Caco-2 (cell line): ENCODE data around the gene ADD3. TPM values are rescaled to one million over a fixed set of nuclear protein-coding genes. Genes with fewer than 3 reads are reported as not detected.

Source experiments
- BruUV-seq: library from RNA; stranded (reverse); fragments of 400-500 nt; replicated peaks from 2 replicates; lab custom pipeline; 2021; lab: Mats Ljungman, UMichigan
- CTCF ChIA-PET: fragments of 300-600 bp; sonication (Branson Sonifier 250); formaldehyde crosslinking; loops from one replicate; lab custom pipeline; 2022; ENCODE audit warnings: antibody characterized with exemption; lab: Charles Lee
- POLR2A ChIA-PET: fragments of 300-600 bp; sonication (Branson Sonifier 250); formaldehyde crosslinking; loops from one replicate; lab custom pipeline; 2022; ENCODE audit warnings: antibody characterized with exemption; lab: Charles Lee
- DNase-seq, 2 experiments: peaks; one replicate each; pipeline versions ENCODE4 v3.0.0 to v3.0.0-alpha.2; 2020 to 2022
- H3K27me3 ChIP-seq: replicated peaks from 2 replicates; pipeline ENCODE4 v1.6.0; 2011; ENCODE audit warnings: low read length; ENCODE audit not compliant: control insufficient read depth, insufficient read depth
- H3K36me3 ChIP-seq: 2 replicates; pipeline ENCODE4 v1.5.1; 2011; ENCODE audit warnings: low read length; ENCODE audit not compliant: control insufficient read depth, insufficient read depth
- H3K4me1 ChIP-seq: fragments of 250-450 bp; sonication (Bioruptor Pico); 2 replicates; pipeline ENCODE4 v1.5.1; 2020; ENCODE audit warnings: mild to moderate bottlenecking
- H3K4me3 ChIP-seq: 2 replicates; pipeline ENCODE4 v1.5.1; 2011; ENCODE audit warnings: low read depth, mild to moderate bottlenecking, control low read depth, low read length
- H3K9me3 ChIP-seq: fragments of 250-450 bp; sonication (Bioruptor Pico); 2 replicates; pipeline ENCODE4 v1.5.1; 2020; ENCODE audit warnings: mild to moderate bottlenecking, moderate library complexity
- H3K27ac Mint-ChIP-seq: one replicate; pipeline ENCODE4 v1.8.0; 2022; ENCODE audit warnings: mixed read lengths; ENCODE audit not compliant: unreplicated experiment
- H3K27me3 Mint-ChIP-seq: one replicate; pipeline ENCODE4 v1.8.0; 2022; ENCODE audit warnings: mixed read lengths; ENCODE audit not compliant: insufficient read depth, unreplicated experiment
- H3K36me3 Mint-ChIP-seq: one replicate; pipeline ENCODE4 v1.8.0; 2022; ENCODE audit warnings: mild to moderate bottlenecking, mixed read lengths; ENCODE audit not compliant: insufficient read depth, unreplicated experiment
- H3K4me1 Mint-ChIP-seq: one replicate; pipeline ENCODE4 v1.8.0; 2022; ENCODE audit warnings: low read depth, mixed read lengths; ENCODE audit not compliant: unreplicated experiment
- H3K4me3 Mint-ChIP-seq: one replicate; pipeline ENCODE4 v1.8.0; 2022; ENCODE audit warnings: mild to moderate bottlenecking, moderate library complexity, mixed read lengths; ENCODE audit not compliant: unreplicated experiment
- H3K9me3 Mint-ChIP-seq: one replicate; pipeline ENCODE4 v1.8.0; 2022; ENCODE audit warnings: mixed read lengths; ENCODE audit not compliant: unreplicated experiment
- CTCF ChIP-seq, 2 experiments: fragments of 200-600 bp in 1 of 2; IDR thresholded peaks; 1 replicate in 1 of 2; 2 replicates in 1 of 2; pipeline versions ENCODE4 v1.5.1 to v1.8.0; 2011 to 2022; ENCODE audit warnings: antibody characterized with exemption in 1 of 2, control low read depth in 1 of 2, inconsistent platforms in 1 of 2, low read depth in 1 of 2, low read length in 1 of 2, mild to moderate bottlenecking in 1 of 2, moderate library complexity in 1 of 2; ENCODE audit not compliant: insufficient read depth in 1 of 2, severe bottlenecking in 1 of 2, unreplicated experiment in 1 of 2
- intact Hi-C: fragments of 100-400 bp; cut with micrococcal nuclease; formaldehyde crosslinking; loops from one replicate; pipeline ENCODE4 v1.10.0; 2022; ENCODE audit not compliant: unreplicated experiment
- total RNA-seq: library from RNA; stranded (reverse); gene quantifications from 2 replicates; pipeline ENCODE4 v1.2.3, GENCODE V29; 2022

Gene ADD3
- total RNA-seq, 1 experiment from 2014 or later = 264 TPM

GRCh38 chr10:109973326-109973829 is 34.4 kb upstream of the ADD3 start:
- H3K4me3 ChIP-seq = no peak overlapping the region
- Mint-ChIP-seq H3K4me3 (no peak overlapping the region), H3K27me3 (no peaks in the 10 kb centered on the region), H3K27ac (peak overlapping the region; percentile 61), H3K4me1 (peaks cover 51% of the 10 kb centered on the region), H3K36me3 (peaks cover 9% of the 10 kb centered on the region), H3K9me3 (peaks cover 9% of the 10 kb centered on the region)
- CTCF ChIA-PET = no interaction called here
- no peaks in the 10 kb centered on the region for H3K9me3 ChIP-seq
- no peaks in the 10 kb centered on the region for H3K27me3 ChIP-seq
- peaks cover 57% of the 10 kb centered on the region for H3K4me1 ChIP-seq
- TF ChIP-seq CTCF (IDR thresholded peaks at IDR 0.05; ENCODE audit: insufficient read depth in 1 of 2, low read depth in 1 of 2, low read length in 1 of 2, severe bottlenecking in 1 of 2, unreplicated experiment in 1 of 2) = no peak
- POLR2A ChIA-PET = no interaction called here
- H3K36me3 ChIP-seq = no peaks in the 10 kb centered on the region
- DNase-seq = no peak
- BruUV-seq = no TSS peak
- intact Hi-C loops = no loop called here

GRCh38 chr10:109974504-109975191 is 33.1 kb upstream of the ADD3 start:
- Histone ChIP-seq H3K4me1 (peaks cover 63% of the 10 kb centered on the region), H3K9me3 (no peaks in the 10 kb centered on the region), H3K36me3 (no peaks in the 10 kb centered on the region), H3K4me3 (no peak overlapping the region), H3K27me3 (no peaks in the 10 kb centered on the region)
- Mint-ChIP-seq H3K36me3 (peaks cover 14% of the 10 kb centered on the region), H3K27me3 (no peaks in the 10 kb centered on the region), H3K27ac (peak overlapping the region; percentile 82), H3K4me3 (peak overlapping the region; percentile 40), H3K9me3 (peaks cover 2% of the 10 kb centered on the region), H3K4me1 (peaks cover 57% of the 10 kb centered on the region)
- ChIA-PET CTCF (interaction anchor here (0.7 kb wide), 1 partner anchor 643 kb away, joined by 3 read pairs; no protein-coding TSS in a partner anchor), POLR2A (interaction anchor here (0.6 kb wide), 1 partner anchor 34 kb away, joined by 3 read pairs; no protein-coding TSS in a partner anchor)
- BruUV-seq = no TSS peak
- intact Hi-C loops = no loop called here
- DNase-seq = peak; percentile 41 to 52
- no peak for TF ChIP-seq CTCF (IDR thresholded peaks at IDR 0.05; ENCODE audit: insufficient read depth in 1 of 2, low read depth in 1 of 2, low read length in 1 of 2, severe bottlenecking in 1 of 2, unreplicated experiment in 1 of 2)

- BruUV-seq = no TSS peak
- no peaks in the 10 kb centered on the region for H3K9me3 Mint-ChIP-seq
- H3K27me3 Mint-ChIP-seq = no peaks in the 10 kb centered on the region
- no peak for TF ChIP-seq CTCF (IDR thresholded peaks at IDR 0.05; ENCODE audit: insufficient read depth in 1 of 2, low read depth in 1 of 2, low read length in 1 of 2, severe bottlenecking in 1 of 2, unreplicated experiment in 1 of 2)
- no peaks in the 10 kb centered on the region for H3K9me3 ChIP-seq
- H3K27ac Mint-ChIP-seq = peak overlapping the region; percentile 82
- no peaks in the 10 kb centered on the region for H3K27me3 ChIP-seq
- intact Hi-C loops = loop anchor here (2.0 kb wide), 2 partner anchors 13 to 91 kb away; no protein-coding TSS in a partner anchor
- H3K4me1 Mint-ChIP-seq = peaks cover 66% of the 10 kb centered on the region
- POLR2A ChIA-PET = interaction anchor here (0.6 to 1.1 kb wide), 2 partner anchors 32 to 33 kb away, joined by 3 read pairs; partner anchors contain the start of gene ADD3
- H3K4me3 Mint-ChIP-seq = peak overlapping the region; percentile 40
- H3K4me3 ChIP-seq = no peak overlapping the region
- peaks cover 59% of the 10 kb centered on the region for H3K4me1 ChIP-seq
- peaks cover 14% of the 10 kb centered on the region for H3K36me3 Mint-ChIP-seq
- CTCF ChIA-PET = interaction anchor here (0.9 to 1.9 kb wide), 2 partner anchors 18 to 91 kb away, joined by 3 to 5 read pairs; no protein-coding TSS in a partner anchor
- no peak for DNase-seq
- no peaks in the 10 kb centered on the region for H3K36me3 ChIP-seq
Measured at GRCh38 chr10:109975244-109976190, 32.3 kb upstream of the ADD3 start.
